Kidney (tissue), 14 donors: ENCODE measurements around the gene CHST3. TPM values are rescaled to one million over a fixed set of nuclear protein-coding genes. Genes with fewer than 3 reads are reported as not detected.

Experiments used
- DNase-seq, 5 donors: peaks; one replicate each; pipeline ENCODE4 v3.0.0-alpha.2; 2013 to 2020
- FAIRE-seq: peaks from 2 replicates; lab custom pipeline; 2012; peaks lifted over from hg19 to GRCh38; lab: Jason Lieb, UNC
- H3K27ac ChIP-seq, 2 donors: one replicate each; pipeline ENCODE4 v1.7.0; 2013; ENCODE audit warnings: low read depth in 2 of 2, low read length in 2 of 2, inconsistent platforms in 1 of 2
- H3K27me3 ChIP-seq: one replicate; pipeline ENCODE4 v1.7.1; 2013; ENCODE audit warnings: low read length, inconsistent platforms; ENCODE audit not compliant: control insufficient read depth, insufficient read depth
- H3K36me3 ChIP-seq, 3 donors: one replicate each; pipeline versions ENCODE4 v1.7.0 to v1.7.1; 2013; ENCODE audit warnings: low read length in 3 of 3, control low read depth in 1 of 3, inconsistent platforms in 1 of 3; ENCODE audit not compliant: insufficient read depth in 3 of 3, control insufficient read depth in 2 of 3
- H3K4me1 ChIP-seq, 3 donors: one replicate each; pipeline versions ENCODE4 v1.7.0 to v1.7.1; 2013; ENCODE audit warnings: low read length in 3 of 3, inconsistent platforms in 1 of 3, low read depth in 1 of 3; ENCODE audit not compliant: control insufficient read depth in 2 of 3, insufficient read depth in 2 of 3
- H3K4me3 ChIP-seq, 3 donors: one replicate each; pipeline versions ENCODE4 v1.7.0 to v1.8.1; 2013; ENCODE audit warnings: low read length in 3 of 3, control low read depth in 1 of 3, inconsistent platforms in 1 of 3
- H3K9ac ChIP-seq, 3 donors: one replicate each; pipeline versions ENCODE4 v1.7.0 to v1.7.1; 2013; ENCODE audit warnings: low read length in 3 of 3, control low read depth in 1 of 3, inconsistent platforms in 1 of 3
- H3K9me3 ChIP-seq, 3 donors: one replicate each; pipeline versions ENCODE4 v1.7.0 to v1.7.1; 2013; ENCODE audit warnings: low read length in 3 of 3, control low read depth in 1 of 3, inconsistent platforms in 1 of 3; ENCODE audit not compliant: control insufficient read depth in 2 of 3, insufficient read depth in 1 of 3
- CTCF ChIP-seq: IDR thresholded peaks from 3 replicates; pipeline ENCODE4 v1.5.1; 2012; ENCODE audit warnings: mild to moderate bottlenecking, moderate library complexity, borderline replicate concordance; ENCODE audit not compliant: insufficient read depth; ENCODE audit errors: extremely low read depth
- intact Hi-C: fragments of 100-400 bp; cut with DNase I; formaldehyde crosslinking; loops from one replicate; pipeline ENCODE4 v1.11.1; 2022
- polyA plus RNA-seq: library from polyadenylated mRNA; stranded (reverse); fragments of 350-450 nt; fragmentation: Illumina TruSeq; extraction: RNeasy Lipid Tissue Mini Kit (QIAGEN cat#74804); gene quantifications from one replicate; pipeline ENCODE4 v1.2.3, GENCODE V29; 2014; ENCODE audit warnings: low read depth, low replicate concordance; ENCODE audit not compliant: insufficient read depth
- total RNA-seq: library from RNA; stranded (reverse); fragmentation: NEBNext Ultra II Directional; extraction: Animal tissue kit (Norgen Biotek cat#: 25700); gene quantifications from one replicate; pipeline ENCODE4 v1.2.1, GENCODE V29; 2021
- donor health status: control.
- donor health status: control.
- donor health status: control.
- donor health status: control.
- donor health status: control.
- donor health status: DM: yes; HTN: yes; CAD: no.
- donor health status: Normal renal cell carcinoma (clear cell type).

CHST3 gene
- total and polyA plus RNA-seq, 2 donors from 2014 or later: 9.1 to 31.5 TPM

- peaks cover 0 to 58% (median 27%) of the 10 kb centered on the region in 3 donors for H3K4me1 ChIP-seq
- intact Hi-C loops: no loop called here
These were observed 5.7 kb downstream of the CHST3 start for GRCh38 chr10:71969929-71970328.

GRCh38 chr10:71970331-71970730 is 6.1 kb downstream of the CHST3 start:
- Histone ChIP-seq H3K9ac (no peak overlapping the region), H3K4me3 (no peak overlapping the region), H3K27me3 (no peaks in the 10 kb centered on the region), H3K27ac (peak overlapping the region; percentile 53 to 88), H3K36me3 (peaks cover 0 to 3% (median 0%) of the 10 kb centered on the region in 3 donors), H3K9me3 (no peaks in the 10 kb centered on the region), H3K4me1 (peaks cover 0 to 62% (median 31%) of the 10 kb centered on the region in 3 donors)
- peak in 2 of 5 donors; percentile 48 to 82 for DNase-seq
- intact Hi-C loops: no loop called here
- FAIRE-seq: no peak
- no peak for TF ChIP-seq CTCF

More at GRCh38 chr10:71969929-71970328, 5.7 kb downstream of the CHST3 start:
- no peak for TF ChIP-seq CTCF
- no peak for FAIRE-seq
- Histone ChIP-seq H3K27ac (peak overlapping the region; percentile 37 to 88), H3K36me3 (peaks cover 0 to 3% (median 0%) of the 10 kb centered on the region in 3 donors), H3K4me3 (no peak overlapping the region), H3K27me3 (no peaks in the 10 kb centered on the region), H3K9me3 (no peaks in the 10 kb centered on the region), H3K9ac (no peak overlapping the region)
- DNase-seq: no peak

GRCh38 chr10:71970869-71971268 is 6.7 kb downstream of the CHST3 start:
- no peak overlapping the region for H3K4me3 ChIP-seq
- no peaks in the 10 kb centered on the region for H3K9me3 ChIP-seq
- no peak for DNase-seq
- no peak for FAIRE-seq
- H3K4me1 ChIP-seq: peaks cover 0 to 65% (median 31%) of the 10 kb centered on the region in 3 donors
- H3K9ac ChIP-seq: no peak overlapping the region
- peak overlapping the region; percentile 53 to 63 for H3K27ac ChIP-seq
- H3K27me3 ChIP-seq: no peaks in the 10 kb centered on the region
- H3K36me3 ChIP-seq: peaks cover 0 to 3% (median 0%) of the 10 kb centered on the region in 3 donors
- TF ChIP-seq CTCF: no peak
- intact Hi-C loops: no loop called here

GRCh38 chr10:71971311-71971731 is 7.1 kb downstream of the CHST3 start:
- Histone ChIP-seq H3K36me3 (peaks cover 0 to 3% (median 0%) of the 10 kb centered on the region in 3 donors), H3K9me3 (no peaks in the 10 kb centered on the region), H3K4me3 (no peak overlapping the region), H3K27ac (peak overlapping the region; percentile 53 to 63), H3K9ac (no peak overlapping the region), H3K27me3 (no peaks in the 10 kb centered on the region), H3K4me1 (peaks cover 0 to 65% (median 33%) of the 10 kb centered on the region in 3 donors)
- TF ChIP-seq CTCF: no peak
- intact Hi-C loops: no loop called here
- DNase-seq (no peak), FAIRE-seq (no peak)
